Smooth muscle cell (in vitro differentiated cells): Measurements from ENCODE around the gene CDC42EP2. TPM values are rescaled to one million over a fixed set of nuclear protein-coding genes. Genes with fewer than 3 reads are reported as not detected.

Experiments used
- DNase-seq: peaks from one replicate; lab custom pipeline; 2025; ENCODE audit not compliant: unreplicated experiment; lab: John Stamatoyannopoulos, UW
- H2AFZ ChIP-seq: fragments of 200-600 bp; sonication (generic); 2 replicates; pipeline ENCODE4 v1.6.0; 2016; ENCODE audit warnings: antibody characterized with exemption, low read depth, mild to moderate bottlenecking
- H3F3A ChIP-seq: fragments of 200-600 bp; sonication (generic); 2 replicates; pipeline ENCODE4 v1.6.0; 2017; ENCODE audit warnings: antibody characterized with exemption, low read depth
- H3K27ac ChIP-seq: fragments of 200-600 bp; sonication (generic); 2 replicates; pipeline ENCODE4 v1.5.1; 2016; ENCODE audit warnings: low read depth, mild to moderate bottlenecking
- H3K27me3 ChIP-seq: fragments of 200-600 bp; sonication (generic); 2 replicates; pipeline ENCODE4 v1.6.1; 2016; ENCODE audit warnings: low read depth, mild to moderate bottlenecking
- H3K36me3 ChIP-seq: fragments of 200-600 bp; sonication (generic); 2 replicates; pipeline ENCODE4 v1.5.1; 2016; ENCODE audit warnings: low read depth
- H3K4me1 ChIP-seq: fragments of 200-600 bp; sonication (generic); 2 replicates; pipeline ENCODE4 v1.5.1; 2016; ENCODE audit warnings: low read depth
- H3K4me2 ChIP-seq: fragments of 200-600 bp; sonication (generic); 2 replicates; pipeline ENCODE4 v1.6.0; 2016; ENCODE audit warnings: mild to moderate bottlenecking
- H3K4me3 ChIP-seq: fragments of 200-600 bp; sonication (generic); 2 replicates; pipeline ENCODE4 v1.5.1; 2016; ENCODE audit warnings: mild to moderate bottlenecking
- H3K79me2 ChIP-seq: fragments of 200-600 bp; sonication (generic); 2 replicates; pipeline ENCODE4 v1.6.0; 2016; ENCODE audit warnings: low read depth, mild to moderate bottlenecking
- H3K9ac ChIP-seq: fragments of 200-600 bp; sonication (generic); 2 replicates; pipeline ENCODE4 v1.6.0; 2016; ENCODE audit warnings: low read depth
- H3K9me3 ChIP-seq: fragments of 200-600 bp; sonication (generic); replicated peaks from 2 replicates; pipeline ENCODE4 v1.5.1; 2016; ENCODE audit warnings: low read depth
- H4K20me1 ChIP-seq: fragments of 200-600 bp; sonication (generic); 2 replicates; pipeline ENCODE4 v1.6.0; 2016; ENCODE audit warnings: low read depth
- WGBS: methylation state at CpG from one replicate; pipeline ENCODE4 v1.1.7; 2016; ENCODE audit warnings: low lambda C conversion rate; 5-methylcytosine and 5-hydroxymethylcytosine counted together
- polyA plus RNA-seq: library from polyadenylated mRNA; unstranded; fragments of >200 nt; fragmentation: Nextera tagmentation; extraction: Ambion mirVana; gene quantifications from 2 replicates; pipeline ENCODE4 v1.2.1, GENCODE V29; 2016
- total RNA-seq: library from RNA; depleted of rRNA; stranded (reverse); fragments of >200 nt; gene quantifications from 2 replicates; pipeline ENCODE4 v1.2.3, GENCODE V29; 2014
- TF ChIP-seq, protein P1 (sequence below): fragments of 200-600 bp; sonication (generic); IDR thresholded peaks from 2 replicates; pipeline ENCODE4 v1.5.1; 2017; ENCODE audit warnings: borderline replicate concordance, mild to moderate bottlenecking, antibody characterized with exemption; ENCODE audit not compliant: insufficient read depth, poor library complexity, severe bottlenecking

The CDC42EP2 gene
- total and polyA plus RNA-seq, 2 experiments from 2014 or later: 4.0 to 7.8 TPM

DNA sequence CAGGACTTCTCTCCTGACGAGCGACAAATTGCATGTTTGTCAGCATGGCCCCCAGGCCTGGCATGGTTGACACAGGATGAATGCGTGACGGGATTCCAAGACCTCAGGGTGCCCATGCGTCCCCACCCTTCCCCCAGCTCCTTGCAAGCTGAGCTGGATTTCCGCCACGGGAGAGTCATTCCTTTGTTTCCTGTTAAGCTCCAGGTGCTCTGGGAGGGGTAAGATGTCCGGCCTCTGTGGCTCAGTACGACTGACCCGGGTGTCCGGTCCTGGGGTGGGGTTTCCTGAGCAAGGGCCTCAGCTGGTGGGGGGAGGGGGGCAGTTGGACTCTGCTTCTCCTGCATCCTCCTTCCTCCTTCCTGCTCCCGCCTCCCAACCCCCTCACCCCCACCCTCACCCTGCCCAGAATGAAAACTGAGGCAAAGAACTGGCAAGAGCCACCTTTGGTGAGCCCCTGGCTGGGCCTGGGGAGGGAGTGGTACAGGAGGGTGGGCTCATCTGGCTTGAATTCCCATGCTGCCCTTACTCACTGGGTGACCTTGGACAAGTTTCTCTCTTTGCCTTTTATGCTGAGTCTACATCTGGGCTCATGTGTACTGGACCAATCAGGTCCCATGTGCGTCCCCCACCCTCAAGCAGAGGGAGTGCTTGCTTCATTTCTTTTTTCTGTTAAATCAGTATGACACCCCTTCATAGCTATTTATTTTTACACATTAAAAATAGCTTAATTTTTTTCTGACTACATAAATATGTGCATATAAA lies 2.5 kb downstream of the CDC42EP2 start:
- Histone ChIP-seq H3K79me2 (peaks cover 44% of the 10 kb centered on the region), H3K4me1 (peaks cover 23% of the 10 kb centered on the region), H3K27me3 (no peaks in the 10 kb centered on the region), H4K20me1 (peaks cover 61% of the 10 kb centered on the region), H3F3A (no peaks in the 10 kb centered on the region), H3K4me2 (peak overlapping the region; percentile 91), H3K9me3 (no peaks in the 10 kb centered on the region), H3K27ac (peak overlapping the region; percentile 11), H3K9ac (no peak overlapping the region), H3K4me3 (peak overlapping the region; percentile 78), H2AFZ (no peak overlapping the region), H3K36me3 (no peaks in the 10 kb centered on the region)
- WGBS: 47% methylated on average over 13 of the region's 13 CpGs
- TF ChIP-seq, protein P1, sequence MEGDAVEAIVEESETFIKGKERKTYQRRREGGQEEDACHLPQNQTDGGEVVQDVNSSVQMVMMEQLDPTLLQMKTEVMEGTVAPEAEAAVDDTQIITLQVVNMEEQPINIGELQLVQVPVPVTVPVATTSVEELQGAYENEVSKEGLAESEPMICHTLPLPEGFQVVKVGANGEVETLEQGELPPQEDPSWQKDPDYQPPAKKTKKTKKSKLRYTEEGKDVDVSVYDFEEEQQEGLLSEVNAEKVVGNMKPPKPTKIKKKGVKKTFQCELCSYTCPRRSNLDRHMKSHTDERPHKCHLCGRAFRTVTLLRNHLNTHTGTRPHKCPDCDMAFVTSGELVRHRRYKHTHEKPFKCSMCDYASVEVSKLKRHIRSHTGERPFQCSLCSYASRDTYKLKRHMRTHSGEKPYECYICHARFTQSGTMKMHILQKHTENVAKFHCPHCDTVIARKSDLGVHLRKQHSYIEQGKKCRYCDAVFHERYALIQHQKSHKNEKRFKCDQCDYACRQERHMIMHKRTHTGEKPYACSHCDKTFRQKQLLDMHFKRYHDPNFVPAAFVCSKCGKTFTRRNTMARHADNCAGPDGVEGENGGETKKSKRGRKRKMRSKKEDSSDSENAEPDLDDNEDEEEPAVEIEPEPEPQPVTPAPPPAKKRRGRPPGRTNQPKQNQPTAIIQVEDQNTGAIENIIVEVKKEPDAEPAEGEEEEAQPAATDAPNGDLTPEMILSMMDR: no peak
- no peak for DNase-seq

DNA sequence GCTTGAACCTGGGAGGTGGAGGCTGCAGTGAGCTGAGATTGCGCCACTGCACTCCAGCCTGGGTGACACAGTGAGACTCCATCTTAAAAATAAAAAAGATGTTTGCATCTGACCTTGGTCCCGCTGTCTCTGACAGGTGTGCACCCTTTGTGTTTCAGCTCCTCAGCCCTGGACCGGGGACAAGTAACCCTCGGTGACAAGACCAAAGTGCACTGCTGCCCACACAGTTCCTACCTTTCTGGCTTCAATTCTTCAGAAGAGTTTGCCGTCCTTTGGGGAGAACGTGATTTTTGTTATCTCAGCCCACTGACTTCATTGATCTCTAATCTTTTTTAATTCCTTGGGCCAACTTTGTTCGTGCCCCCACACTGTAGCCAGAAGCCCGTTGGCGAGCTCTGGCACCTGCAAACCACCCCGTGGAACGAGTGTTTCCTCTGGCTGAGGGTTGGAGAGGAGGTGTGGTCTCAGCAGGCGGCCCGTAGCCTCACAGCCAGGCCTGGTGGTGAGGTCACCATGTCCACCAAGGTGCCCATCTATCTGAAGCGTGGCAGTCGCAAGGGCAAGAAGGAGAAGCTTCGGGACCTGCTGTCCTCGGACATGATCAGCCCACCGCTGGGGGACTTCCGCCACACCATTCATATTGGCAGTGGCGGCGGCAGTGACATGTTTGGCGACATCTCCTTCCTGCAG lies 5.9 kb downstream of the CDC42EP2 start:
- TF ChIP-seq, protein P1: no peak

DNA sequence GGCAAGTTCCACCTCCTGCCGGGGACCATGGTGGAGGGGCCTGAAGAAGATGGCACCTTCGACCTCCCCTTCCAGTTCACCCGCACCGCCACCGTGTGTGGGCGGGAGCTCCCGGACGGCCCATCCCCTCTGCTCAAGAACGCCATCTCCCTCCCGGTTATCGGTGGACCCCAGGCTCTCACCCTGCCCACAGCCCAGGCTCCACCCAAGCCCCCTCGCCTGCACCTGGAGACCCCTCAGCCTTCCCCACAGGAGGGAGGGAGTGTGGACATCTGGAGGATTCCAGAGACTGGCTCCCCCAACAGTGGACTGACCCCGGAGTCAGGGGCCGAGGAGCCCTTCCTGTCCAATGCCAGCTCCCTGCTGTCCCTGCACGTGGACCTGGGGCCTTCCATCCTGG lies 6.4 kb downstream of the CDC42EP2 start:
- Histone ChIP-seq H3K9ac (no peak overlapping the region), H3K9me3 (no peaks in the 10 kb centered on the region), H3K4me1 (peaks cover 18% of the 10 kb centered on the region), H3K4me2 (no peak overlapping the region), H3K79me2 (peaks cover 40% of the 10 kb centered on the region), H3K36me3 (no peaks in the 10 kb centered on the region), H4K20me1 (peaks cover 62% of the 10 kb centered on the region), H2AFZ (no peak overlapping the region), H3K4me3 (no peak overlapping the region), H3K27me3 (no peaks in the 10 kb centered on the region), H3K27ac (no peak overlapping the region), H3F3A (no peaks in the 10 kb centered on the region)
- TF ChIP-seq, protein P1: no peak
- DNase-seq: no peak
- WGBS: 98% methylated on average over 12 of the region's 15 CpGs

More for the DNA sequence above, 5.9 kb downstream of the CDC42EP2 start:
- H3K4me1 ChIP-seq: peaks cover 23% of the 10 kb centered on the region
- no peaks in the 10 kb centered on the region for H3K9me3 ChIP-seq
- no peak overlapping the region for H2AFZ ChIP-seq
- H4K20me1 ChIP-seq: peaks cover 66% of the 10 kb centered on the region
- no peaks in the 10 kb centered on the region for H3K27me3 ChIP-seq
- 97% methylated on average over 22 of the region's 22 CpGs for WGBS
- no peak overlapping the region for H3K4me2 ChIP-seq
- no peaks in the 10 kb centered on the region for H3K36me3 ChIP-seq
- DNase-seq: no peak
- no peak overlapping the region for H3K4me3 ChIP-seq
- H3K9ac ChIP-seq: no peak overlapping the region
- no peak overlapping the region for H3K27ac ChIP-seq
- H3K79me2 ChIP-seq: peaks cover 44% of the 10 kb centered on the region
- no peaks in the 10 kb centered on the region for H3F3A ChIP-seq
